CD4-positive, alpha-beta T cell treated with Interleukin-17A for 4 hours (primary cell): ENCODE data around the gene KCNC1.

Experiments
- DNase-seq: peaks from one replicate; pipeline ENCODE4 v3.0.0-alpha.2; 2020; ENCODE audit warnings: mixed read lengths

Gene KCNC1

DNA sequence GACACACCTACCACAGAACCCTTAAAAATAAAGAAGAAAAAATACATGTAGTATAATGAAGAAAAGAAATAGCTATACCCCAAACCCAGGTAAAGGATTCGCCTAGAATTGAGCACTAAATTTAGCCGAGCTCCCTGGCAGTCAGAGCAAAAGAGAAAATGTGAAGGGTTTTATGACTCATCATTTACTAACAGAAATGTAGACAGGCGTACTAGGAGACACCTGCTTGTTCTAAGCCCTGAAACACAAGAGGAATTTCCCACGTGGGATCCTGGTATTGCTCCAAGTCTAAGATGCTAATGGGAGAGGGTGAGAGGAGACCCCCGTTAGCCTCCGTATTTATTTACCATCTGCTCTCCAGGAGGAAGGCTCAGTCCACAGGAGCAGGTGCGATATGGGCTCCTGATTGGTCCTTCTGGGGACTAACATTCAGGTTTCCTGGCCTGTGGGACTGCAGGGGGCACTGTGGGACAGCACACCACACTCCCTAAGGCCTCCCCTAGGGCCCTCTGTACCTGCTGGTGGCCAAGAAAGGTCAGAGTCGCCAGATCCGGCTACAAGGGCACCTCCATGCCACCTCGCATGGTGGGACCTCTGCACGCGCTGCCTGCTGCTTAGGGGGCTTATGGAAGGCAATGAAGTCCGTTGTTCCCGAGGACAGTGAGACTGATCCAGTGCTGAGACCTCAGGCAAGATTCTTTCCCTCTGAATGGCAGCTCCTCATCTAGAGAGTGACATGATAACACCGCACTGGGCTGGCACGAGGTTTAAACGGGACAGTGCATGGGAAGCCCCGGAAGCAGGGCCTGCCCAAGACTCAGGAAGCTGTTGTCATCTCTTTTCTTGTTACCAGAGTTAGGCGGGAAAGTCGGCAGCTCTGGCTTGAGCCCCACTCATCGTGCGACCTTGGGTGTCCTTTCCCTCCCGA lies 25.8 kb downstream of the KCNC1 start:
- DNase-seq, result no peak

DNA sequence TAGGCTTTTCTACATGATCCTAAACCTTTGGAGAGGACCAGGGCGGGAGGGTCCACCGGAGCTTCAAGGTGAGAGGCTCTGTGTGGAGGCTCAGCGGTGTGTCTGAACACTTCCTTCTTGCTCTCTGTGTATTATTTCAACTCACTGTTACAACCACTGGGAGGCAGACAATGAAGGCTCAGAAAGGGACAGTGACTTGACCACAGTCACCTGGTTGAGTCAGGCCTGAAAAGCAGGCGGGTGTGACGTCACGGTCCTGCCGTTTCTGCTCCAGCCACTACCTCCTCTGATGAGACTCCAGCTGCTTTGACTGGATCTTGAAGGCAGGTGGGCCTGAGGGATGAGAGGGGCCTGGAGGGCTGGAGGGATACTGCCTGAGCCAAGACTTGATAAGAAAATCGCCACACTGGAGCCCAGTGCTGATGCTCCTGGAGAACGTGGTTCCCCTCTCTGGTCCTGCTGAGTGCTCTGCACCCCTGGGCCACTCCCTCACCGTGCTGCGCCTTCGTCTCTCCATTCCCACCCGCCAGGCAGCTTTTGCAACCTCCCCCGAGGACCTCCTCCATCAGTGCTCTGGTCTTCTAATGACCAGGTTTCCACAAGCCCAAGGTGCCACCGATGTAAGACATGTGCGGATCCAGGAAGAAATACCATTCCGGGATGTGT lies 27.9 kb downstream of the KCNC1 start:
- DNase-seq, result no peak

DNA sequence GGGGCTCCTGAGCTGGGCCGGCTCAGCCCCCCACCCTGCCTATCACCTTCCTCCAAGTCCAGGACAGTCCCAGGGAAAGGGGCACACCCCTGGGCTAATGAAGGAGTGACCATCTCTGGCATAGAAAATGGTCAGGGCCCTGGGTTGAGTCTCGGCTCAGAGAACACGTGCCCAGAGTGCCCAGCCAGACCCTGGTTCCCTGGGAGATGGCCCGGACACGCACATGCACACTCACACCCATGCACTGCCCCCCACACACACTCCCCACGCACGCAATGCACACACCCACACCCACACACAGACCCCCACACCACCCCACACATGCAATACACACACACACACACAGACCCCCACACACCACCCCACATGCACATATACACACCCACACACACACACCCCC lies 28.7 kb downstream of the KCNC1 start:
- no peak for DNase-seq

DNA sequence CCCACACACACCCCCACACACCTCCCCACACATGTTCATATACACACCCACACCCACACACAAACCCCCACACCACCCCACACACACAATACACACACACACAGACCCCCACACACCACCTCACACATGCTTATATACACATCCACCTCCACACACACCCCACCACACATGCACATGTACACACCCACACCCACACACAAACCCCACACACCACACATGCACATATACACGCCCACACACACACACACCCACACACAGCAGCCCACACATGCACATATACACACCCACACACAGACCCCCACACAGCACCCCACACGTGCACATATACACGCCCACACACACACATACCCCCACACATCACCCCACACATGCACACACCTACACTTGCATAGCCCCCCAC lies 29.1 kb downstream of the KCNC1 start:
- no peak for DNase-seq

DNA sequence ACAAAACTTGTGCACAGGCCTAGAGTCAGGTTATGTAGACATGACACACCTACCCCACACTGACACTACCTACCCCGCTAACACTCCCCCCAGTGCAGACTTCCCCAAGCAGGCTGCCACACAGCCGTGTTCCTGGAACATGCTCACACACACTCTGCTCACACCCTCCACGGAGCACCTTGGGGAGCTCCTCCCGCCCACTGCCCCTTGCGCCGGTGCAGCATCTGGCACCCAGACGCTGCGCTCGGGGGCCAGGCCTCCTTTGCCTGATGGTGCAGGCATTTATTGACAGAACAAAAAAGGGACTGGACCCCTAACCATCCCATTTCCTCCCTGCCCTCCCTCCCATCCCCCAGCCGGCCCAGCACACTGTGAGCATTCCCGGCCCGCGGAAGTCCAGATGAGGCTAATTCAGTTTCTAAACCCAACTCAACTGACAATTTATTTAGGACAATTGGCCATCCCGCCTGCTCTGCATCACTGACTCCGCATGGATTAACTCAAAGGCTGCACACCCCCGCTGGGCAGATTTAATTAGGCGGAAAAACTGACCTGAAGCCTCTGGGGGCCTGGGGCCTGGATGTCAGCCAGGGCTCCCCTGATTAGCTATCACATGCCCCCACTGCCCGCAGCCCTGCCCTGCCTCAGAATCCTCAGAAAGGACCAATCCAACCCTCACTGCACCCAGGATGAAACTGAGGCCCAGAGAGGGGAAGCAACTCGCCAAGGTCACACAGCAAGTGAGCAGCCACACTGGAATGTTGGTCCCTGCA lies 30.1 kb downstream of the KCNC1 start:
- no peak for DNase-seq

DNA sequence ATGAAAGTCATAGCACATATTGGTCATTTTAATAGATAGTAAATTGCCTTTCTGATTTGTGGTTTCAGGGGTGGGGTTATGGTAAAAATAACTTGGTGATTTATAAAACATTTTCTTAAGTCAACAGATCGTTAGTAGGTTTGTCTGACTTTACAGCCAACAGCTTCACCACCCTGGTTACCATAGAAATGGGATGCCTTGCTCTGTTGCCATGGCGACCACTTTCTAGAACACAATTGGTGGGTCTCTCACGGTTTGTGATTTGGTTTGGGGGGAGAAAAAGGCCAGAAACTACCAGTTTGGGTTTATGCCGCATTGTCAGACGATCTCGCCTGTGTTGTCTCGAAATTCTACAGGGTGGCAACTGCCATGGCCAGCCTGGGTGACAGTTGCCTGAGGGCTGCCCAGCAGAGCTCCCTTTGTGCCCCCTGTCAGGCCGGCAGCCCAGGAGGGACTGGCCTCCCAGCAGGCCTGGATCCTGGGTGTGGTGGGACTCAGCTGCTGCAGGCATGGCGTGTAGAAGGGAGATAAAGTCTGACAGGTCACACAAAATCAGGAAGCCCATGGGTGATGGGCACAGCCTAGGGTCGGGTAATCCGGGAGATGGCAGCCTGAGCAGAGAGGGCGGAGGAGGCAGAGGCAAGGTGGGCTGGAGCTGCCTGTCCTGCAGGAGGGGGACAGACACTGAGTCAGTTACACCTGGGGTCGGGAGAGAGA lies 30.9 kb downstream of the KCNC1 start:
- DNase-seq, result no peak

DNA sequence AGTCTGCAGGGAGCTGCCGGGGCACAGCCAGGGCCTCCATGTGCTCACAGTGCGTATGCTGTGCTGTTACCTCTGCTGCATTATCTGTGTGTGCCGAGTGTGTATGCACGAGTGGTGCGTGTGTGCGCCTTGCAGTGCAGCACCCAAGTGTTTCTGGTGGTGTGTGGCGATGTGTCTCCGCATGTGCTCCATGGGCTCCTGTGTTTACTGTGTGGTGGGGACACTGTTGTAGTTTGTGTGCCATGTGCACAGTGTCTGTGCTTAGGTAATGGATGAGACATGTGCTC lies 31.4 kb downstream of the KCNC1 start:
- no peak for DNase-seq

DNA sequence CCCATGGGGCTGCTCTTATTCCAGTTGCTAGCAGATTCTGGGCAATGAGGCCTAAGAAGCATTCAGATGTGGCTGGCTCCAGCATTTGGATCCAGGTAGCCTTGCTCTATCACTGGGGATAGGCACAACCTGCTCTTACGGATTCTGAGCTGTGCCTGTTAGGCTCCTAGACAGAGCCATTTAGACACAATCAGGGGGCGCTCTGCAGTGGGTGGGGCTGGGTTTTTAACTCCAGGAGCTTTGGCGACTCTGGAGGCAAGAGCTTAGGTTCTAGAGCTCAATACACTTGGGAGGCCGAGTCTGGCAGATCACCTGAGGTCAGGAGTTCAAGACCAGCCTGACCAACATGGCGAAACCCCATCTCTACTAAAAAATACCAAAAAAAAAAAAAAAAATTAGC lies 32.0 kb downstream of the KCNC1 start:
- no peak for DNase-seq

DNA sequence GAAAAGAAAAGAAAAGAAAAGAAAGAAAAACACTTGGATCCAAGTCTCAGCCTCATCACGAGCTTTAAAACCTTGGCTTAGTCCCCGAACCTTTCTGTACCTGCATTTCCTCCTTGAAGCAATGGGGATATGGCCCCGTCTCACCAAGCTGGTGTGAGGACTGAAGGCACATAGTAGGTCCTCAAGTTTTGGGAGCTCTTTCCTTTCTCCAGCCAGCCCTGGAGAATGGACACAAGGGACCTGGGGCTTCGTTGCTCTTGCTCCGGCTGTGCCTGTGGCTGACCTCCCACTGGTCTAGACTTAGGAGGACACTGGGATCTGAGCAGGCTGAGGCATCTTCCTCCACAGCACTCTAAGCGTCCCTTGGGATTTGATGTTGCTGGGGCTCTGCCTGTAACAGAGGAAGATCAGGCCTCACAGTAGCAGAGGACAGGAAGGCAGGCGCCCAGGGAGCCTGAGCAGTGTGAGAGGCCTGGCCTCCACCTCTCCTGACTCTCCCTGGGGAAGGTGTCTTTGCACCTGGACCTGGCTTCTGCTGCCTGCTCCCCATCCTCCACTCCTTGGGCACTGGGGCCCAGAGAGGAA lies 32.8 kb downstream of the KCNC1 start:
- no peak for DNase-seq

DNA sequence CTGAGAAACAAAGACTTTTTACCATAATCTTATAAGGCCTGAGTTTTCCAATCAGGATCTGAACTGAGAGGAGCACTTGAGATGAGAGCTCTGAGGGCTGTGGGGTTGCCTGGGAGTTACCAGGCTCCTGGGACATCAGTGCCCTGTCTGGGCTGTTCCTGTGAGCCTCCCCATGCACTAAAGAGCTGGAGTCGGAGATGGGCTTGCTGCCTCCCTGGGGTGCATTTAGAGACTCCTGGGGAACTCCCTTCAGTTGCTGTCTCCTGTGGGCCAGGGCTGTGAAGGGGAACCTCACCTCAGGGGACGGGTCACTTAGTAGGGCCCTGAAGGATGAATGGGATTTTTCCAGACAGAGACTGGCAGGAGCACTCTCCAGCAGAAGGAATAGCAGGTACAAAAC lies 33.3 kb downstream of the KCNC1 start:
- no peak for DNase-seq

DNA sequence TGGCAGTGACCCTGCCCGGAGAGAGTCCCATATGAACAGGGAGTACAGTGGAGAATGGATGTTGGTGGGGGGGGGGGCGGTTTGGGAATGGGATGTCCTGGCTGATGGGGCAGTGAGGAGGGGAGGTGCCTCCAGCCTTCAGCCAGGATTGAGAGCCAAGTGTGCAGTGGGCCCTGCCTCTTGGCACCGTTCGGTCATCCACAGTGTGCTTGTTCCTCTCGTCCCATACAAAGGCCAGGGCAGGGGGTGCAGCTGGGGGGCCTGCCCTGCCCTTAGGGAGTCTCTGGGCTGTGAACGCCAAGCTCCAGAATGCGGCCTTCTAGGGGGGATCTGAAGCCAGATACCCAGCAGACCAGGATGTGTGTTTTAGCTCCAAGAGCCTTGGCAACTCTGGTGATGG lies 34.0 kb downstream of the KCNC1 start:
- DNase-seq, result no peak

DNA sequence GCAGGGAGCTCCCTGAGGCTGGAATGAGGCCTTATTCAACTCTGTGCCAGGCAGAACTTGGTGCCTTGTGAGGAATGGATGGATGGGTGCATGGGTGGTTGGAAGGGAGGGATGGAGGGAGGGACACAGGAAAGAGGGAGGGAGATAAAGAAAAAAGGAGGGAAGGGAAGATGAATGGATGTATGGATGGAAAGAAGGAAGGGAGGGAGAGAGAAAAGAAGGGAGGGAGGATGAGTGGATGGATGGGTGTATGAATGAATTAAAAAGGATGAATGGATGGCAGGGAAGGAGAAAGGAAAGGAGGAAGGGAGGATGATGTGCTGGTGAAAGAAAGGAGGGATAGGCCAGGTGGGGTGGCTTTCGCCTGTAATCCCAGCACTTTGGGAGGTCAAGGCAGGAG lies 34.6 kb downstream of the KCNC1 start:
- DNase-seq, result no peak

DNA sequence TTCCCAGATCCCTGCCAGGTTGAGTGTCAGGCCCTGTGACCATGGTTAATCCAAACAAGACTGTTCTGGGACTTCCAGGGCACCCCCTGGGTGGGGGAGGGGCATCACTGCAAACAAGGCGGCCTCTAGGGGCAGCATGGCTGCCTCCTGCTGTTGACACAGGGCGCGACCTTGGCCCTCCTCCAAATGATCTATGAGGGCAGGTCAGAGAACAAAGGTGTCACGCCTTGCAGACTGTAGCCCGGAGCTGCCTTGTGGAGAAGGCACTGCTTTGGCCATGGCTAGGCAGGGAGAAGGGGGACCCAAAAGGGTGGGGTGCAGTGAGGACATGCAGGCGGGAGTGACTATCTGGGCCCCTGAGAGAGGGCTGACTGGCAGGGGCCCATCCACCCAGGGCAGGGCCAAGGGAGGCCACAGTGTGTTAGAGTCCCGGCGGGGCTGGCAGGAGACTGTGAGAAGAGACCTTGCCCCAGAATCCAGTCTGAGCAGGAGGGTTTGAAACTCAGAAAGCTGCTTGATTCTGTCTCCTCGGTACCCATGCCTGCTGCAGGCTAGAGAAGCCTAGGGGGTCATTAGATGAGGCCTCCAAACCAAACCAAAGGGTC lies 35.6 kb downstream of the KCNC1 start:
- no peak for DNase-seq

DNA sequence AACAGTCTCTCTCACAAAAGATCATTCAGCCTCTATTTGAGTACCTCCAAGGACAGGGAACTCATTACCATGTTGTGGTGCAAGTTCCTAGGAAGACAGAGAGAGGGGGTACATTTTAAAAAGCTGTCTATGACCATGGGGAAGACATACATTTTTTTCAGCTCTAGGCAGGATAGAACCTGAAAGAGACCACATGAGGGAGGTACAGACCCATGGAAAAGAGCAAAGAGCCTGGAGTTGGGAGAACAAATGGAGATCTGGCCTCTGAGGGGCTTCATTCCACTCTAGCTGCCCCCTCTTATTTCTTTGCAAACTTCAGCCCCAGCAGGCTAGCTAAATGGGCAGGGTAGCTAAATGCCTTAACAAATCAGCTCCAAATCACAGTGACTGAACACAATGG lies 36.3 kb downstream of the KCNC1 start:
- DNase-seq, result no peak

DNA sequence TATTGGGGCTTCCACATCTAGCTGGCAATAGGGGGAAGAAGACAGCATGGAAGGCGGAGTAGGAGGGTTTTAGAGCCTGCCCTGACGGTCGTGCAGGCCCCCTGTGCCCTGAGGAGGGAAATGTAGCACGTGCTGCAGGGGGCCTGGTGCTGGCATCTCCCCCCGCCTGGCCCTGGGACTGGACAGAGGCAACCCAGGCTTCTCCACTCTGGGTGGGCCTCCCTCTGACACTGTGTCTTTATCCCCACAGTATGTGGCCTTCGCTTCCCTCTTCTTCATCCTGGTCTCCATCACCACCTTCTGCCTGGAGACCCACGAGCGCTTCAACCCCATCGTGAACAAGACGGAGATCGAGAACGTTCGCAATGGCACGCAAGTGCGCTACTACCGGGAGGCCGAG lies 36.8 kb downstream of the KCNC1 start:
- DNase-seq, result no peak

DNA sequence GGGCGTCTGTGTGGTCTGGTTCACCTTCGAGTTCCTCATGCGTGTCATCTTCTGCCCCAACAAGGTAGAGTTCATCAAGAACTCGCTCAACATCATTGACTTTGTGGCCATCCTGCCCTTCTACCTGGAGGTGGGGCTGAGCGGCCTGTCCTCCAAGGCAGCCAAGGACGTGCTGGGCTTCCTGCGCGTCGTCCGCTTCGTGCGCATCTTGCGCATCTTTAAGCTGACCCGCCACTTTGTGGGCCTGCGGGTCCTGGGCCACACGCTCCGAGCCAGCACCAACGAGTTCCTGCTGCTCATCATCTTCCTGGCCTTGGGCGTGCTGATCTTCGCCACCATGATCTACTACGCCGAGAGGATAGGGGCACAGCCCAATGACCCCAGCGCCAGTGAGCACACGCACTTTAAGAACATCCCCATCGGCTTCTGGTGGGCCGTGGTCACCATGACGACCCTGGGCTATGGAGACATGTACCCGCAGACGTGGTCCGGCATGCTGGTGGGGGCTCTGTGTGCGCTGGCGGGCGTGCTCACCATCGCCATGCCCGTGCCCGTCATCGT lies 37.3 kb downstream of the KCNC1 start:
- DNase-seq, result no peak

DNA sequence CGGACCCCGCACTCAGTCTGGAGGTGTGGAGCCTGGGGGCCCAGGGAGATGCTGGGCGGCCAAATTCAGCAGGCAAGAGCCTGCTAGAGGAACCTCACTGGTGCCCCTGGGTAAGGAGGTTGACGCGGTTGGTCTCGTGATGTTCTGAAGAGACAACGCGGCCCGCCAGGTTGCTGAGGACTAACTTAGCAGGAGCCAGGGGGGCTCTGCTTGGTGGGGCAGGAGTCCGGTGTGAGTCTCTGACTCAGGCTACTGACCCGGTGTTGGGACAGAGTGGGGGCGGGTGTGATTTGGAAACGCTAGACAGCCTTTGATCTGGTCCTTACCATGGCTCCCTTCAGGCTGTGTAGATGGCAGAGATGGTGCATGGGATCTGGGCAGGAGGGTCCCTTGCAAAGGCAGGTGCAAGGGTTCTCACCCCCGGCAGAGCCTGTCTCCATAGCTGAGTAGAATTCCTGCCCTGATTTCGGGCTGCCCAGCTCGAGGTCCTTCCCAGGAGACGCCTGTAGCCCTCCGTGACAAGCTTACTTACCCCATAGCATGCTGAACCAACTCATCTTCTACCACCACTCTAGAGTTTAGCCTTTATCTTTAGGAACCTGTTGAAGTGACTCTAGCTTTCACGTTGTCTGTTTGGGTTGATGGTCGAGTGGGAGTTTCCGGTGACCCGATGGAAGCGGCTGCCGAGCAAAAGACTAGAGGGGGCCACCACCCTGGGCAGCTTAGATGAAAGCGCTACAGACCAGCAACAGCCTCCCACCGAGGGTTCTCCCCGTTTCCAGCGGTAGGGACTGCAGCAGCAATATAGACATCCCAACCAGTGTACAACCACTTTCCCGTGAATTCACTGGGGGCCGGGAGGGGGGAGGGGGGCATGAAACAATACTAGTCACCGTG lies 38.4 kb downstream of the KCNC1 start:
- no peak for DNase-seq

DNA sequence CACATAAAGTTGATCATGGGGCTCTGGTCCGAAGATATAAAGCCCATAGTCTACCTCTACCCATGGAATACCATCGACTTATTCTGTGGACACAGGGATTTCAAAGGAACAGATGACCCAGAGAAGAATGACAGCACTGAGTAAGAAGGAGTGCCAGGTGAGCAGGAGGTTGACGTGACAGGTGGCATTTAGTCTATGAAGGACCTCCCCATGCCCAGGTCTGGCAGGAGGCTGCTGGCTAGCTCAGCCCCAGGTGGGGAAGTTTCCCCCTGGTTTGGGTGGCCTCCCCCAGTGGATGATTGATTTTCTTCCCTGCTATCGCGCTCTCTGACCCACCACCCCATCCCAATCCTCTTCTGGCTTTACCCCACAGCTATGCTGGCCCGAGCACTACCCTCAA lies 39.1 kb downstream of the KCNC1 start:
- no peak for DNase-seq

DNA sequence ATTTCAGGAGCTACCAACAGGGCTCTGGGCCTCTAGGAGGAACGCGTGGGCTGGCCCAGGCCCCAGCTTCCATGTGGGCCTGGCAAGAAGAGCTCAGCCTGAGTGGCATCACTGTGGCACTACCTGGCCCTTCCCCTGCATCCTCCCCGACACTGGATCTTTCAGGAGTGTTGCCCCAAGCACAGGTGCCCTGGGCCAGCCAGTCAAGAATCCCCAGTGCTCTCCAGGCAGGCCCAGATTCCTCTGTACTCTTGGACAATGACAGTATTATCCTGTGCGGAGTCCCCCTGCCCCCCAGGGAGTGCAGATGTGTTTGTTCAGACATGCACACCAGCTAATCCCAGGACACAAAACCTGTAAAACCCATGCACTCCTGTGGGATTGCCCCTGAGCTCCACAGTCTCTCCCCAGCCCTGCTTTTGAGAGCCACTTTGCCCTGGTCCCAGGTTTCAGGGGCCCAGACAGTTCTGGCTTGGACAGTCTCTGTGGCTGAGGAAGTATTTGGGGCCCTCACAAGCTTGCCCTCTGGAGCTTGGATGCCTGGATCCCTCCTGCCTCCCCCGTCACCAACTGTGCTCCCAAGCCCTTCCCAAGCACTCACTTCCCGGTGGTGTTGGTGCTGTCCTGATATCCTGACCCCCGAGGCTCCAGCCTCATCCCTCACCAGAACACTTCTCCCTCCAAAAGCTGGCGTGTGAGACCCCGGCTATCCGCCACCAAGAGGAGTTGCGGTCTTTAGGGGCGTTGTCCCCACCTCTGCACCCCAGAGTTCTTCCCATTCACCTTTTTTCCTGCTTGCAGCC lies 39.9 kb downstream of the KCNC1 start:
- DNase-seq, result no peak

DNA sequence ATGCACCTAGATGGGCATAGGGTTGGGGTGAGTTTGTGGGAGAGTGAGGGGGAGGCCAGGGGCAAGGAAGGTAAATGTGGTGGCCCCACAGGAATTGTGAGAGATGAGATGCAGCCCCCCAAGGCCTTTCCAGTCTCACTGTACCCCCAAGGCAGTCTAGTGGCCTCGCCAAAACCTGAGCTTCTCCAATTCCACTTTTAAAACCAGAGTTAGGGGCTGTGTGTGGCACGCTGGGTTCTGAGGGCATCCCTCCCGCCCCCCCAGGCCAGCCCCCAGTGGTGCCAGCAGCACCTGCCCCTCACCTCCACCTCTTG lies 40.4 kb downstream of the KCNC1 start:
- no peak for DNase-seq
